HepG2 (cell line): ENCODE results near the gene MYH9. TPM values are rescaled to one million over a fixed set of nuclear protein-coding genes. Genes with fewer than 3 reads are reported as not detected.
A peak's percentile ranks its signal among the peaks of the same experiment; 100 is the strongest.

Experiments used
- AGO1 ChIP-seq: fragments of 200-400 bp; formaldehyde crosslinking; IDR thresholded peaks from 2 replicates; pipeline ENCODE4 v1.6.1; 2017; ENCODE audit warnings: mild to moderate bottlenecking, low read depth, low read length, moderate library complexity; ENCODE audit not compliant: poor library complexity, severe bottlenecking
- CBX5 ChIP-seq: sonication (generic); formaldehyde crosslinking; IDR thresholded peaks from 2 replicates; pipeline ENCODE4 v1.4.0; 2020; ENCODE audit warnings: missing genetic modification reagents, borderline replicate concordance
- ELF3 ChIP-seq: IDR thresholded peaks from 2 replicates; pipeline ENCODE4 v1.6.1; 2016; ENCODE audit warnings: missing genetic modification reagents, missing compliant biosample characterization
- FOXK2 ChIP-seq: fragments of 450-650 bp; IDR thresholded peaks from 2 replicates; pipeline ENCODE4 v1.6.1; 2016
- GTF3A ChIP-seq: sonication (generic); formaldehyde crosslinking; conservative IDR thresholded peaks from 2 replicates; pipeline ENCODE4 v1.4.0; 2020; ENCODE audit warnings: mild to moderate bottlenecking, missing genetic modification reagents
- MED1 ChIP-seq: sonication (generic); formaldehyde crosslinking; IDR thresholded peaks from 2 replicates; pipeline ENCODE4 v1.4.0; 2020; ENCODE audit warnings: missing genetic modification reagents
- MXI1 ChIP-seq: IDR thresholded peaks from 3 replicates; pipeline ENCODE4 v1.6.1; 2012; ENCODE audit warnings: low read depth, low read length, inconsistent platforms, borderline replicate concordance
- NCOA5 ChIP-seq: sonication (generic); formaldehyde crosslinking; IDR thresholded peaks from 2 replicates; pipeline ENCODE4 v1.4.0; 2020; ENCODE audit warnings: missing genetic modification reagents
- SAP130 ChIP-seq: IDR thresholded peaks from 2 replicates; pipeline ENCODE4 v1.6.1; 2016; ENCODE audit warnings: low read depth
- SKI ChIP-seq: fragments of 450-650 bp; IDR thresholded peaks from one replicate; pipeline ENCODE4 v1.6.1; 2018; ENCODE audit warnings: mild to moderate bottlenecking; ENCODE audit not compliant: partially characterized antibody
- SMARCC2 ChIP-seq: fragments of 450-650 bp; IDR thresholded peaks from 2 replicates; pipeline ENCODE4 v1.6.1; 2017; ENCODE audit warnings: antibody characterized with exemption, mild to moderate bottlenecking
- TAF1 ChIP-seq: sonication (generic); formaldehyde crosslinking; IDR thresholded peaks from 2 replicates; pipeline ENCODE4 v1.4.0; 2020; ENCODE audit warnings: missing genetic modification reagents
- TBX2 ChIP-seq: sonication (generic); formaldehyde crosslinking; IDR thresholded peaks from 2 replicates; pipeline ENCODE4 v1.5.0; 2020; ENCODE audit warnings: missing genetic modification reagents, mild to moderate bottlenecking, borderline replicate concordance
- TBX3 ChIP-seq: fragments of 450-650 bp; IDR thresholded peaks from 2 replicates; pipeline ENCODE4 v1.6.1; 2017; ENCODE audit warnings: antibody characterized with exemption, mild to moderate bottlenecking, inconsistent platforms, borderline replicate concordance
- ZFY ChIP-seq: sonication (generic); formaldehyde crosslinking; IDR thresholded peaks from 2 replicates; pipeline ENCODE4 v1.4.0; 2020; ENCODE audit warnings: missing genetic modification reagents
- ZNF136 ChIP-seq: sonication (generic); formaldehyde crosslinking; IDR thresholded peaks from 2 replicates; pipeline ENCODE4 v1.8.1; 2022; ENCODE audit warnings: low read depth, mild to moderate bottlenecking, moderate library complexity, missing genetic modification reagents
- ZNF3 ChIP-seq: IDR thresholded peaks from 2 replicates; pipeline ENCODE4 v1.7.0; 2017; ENCODE audit warnings: inconsistent platforms
- ZNF446 ChIP-seq: sonication (generic); formaldehyde crosslinking; IDR thresholded peaks from 2 replicates; pipeline ENCODE4 v1.5.0; 2020; ENCODE audit warnings: mild to moderate bottlenecking, missing genetic modification reagents
- ZNF496 ChIP-seq: sonication (generic); formaldehyde crosslinking; IDR thresholded peaks from 2 replicates; pipeline ENCODE4 v1.8.1; 2023; ENCODE audit warnings: mild to moderate bottlenecking, moderate library complexity, missing genetic modification reagents; ENCODE audit not compliant: insufficient replicate concordance
- ZNF577 ChIP-seq: sonication (generic); formaldehyde crosslinking; IDR thresholded peaks from 2 replicates; pipeline ENCODE4 v1.4.0; 2020; ENCODE audit warnings: mild to moderate bottlenecking, low read depth, missing genetic modification reagents, borderline replicate concordance
- ZNF607 ChIP-seq: sonication (generic); formaldehyde crosslinking; IDR thresholded peaks from 2 replicates; pipeline ENCODE4 v1.5.1; 2020; ENCODE audit warnings: missing genetic modification reagents, mild to moderate bottlenecking, borderline replicate concordance
- ZNF775 ChIP-seq: sonication (generic); formaldehyde crosslinking; IDR thresholded peaks from 2 replicates; pipeline ENCODE4 v1.4.0; 2020; ENCODE audit warnings: missing genetic modification reagents, mild to moderate bottlenecking, moderate library complexity, borderline replicate concordance
- polyA plus RNA-seq, 8 experiments: library from polyadenylated mRNA; depleted of rRNA in 3 of 8; stranded (reverse) in 7 of 8; unstranded in 1 of 8; fragments of >200 nt; fragmentation: Illumina TruSeq in 4 of 8; extraction: Trizol in 4 of 8; gene quantifications; 2 replicates each; pipeline versions ENCODE4 v1.2.1 to v1.2.3, GENCODE V29; 2011 to 2016; ENCODE audit warnings: low read depth in 4 of 8, missing spikeins in 1 of 8, mixed read lengths in 1 of 8; ENCODE audit not compliant: insufficient read depth in 1 of 8
- total RNA-seq, 5 experiments: library from RNA; depleted of rRNA; stranded (reverse); fragments of >200 nt; fragmentation: Illumina TruSeq; extraction: Trizol; gene quantifications; 2 replicates each; pipeline ENCODE4 v1.2.3, GENCODE V29; 2016; ENCODE audit warnings: low read depth in 1 of 5
- TF ChIP-seq, protein P1 (sequence below): sonication (generic); formaldehyde crosslinking; IDR thresholded peaks from 2 replicates; pipeline ENCODE4 v1.9.0; 2022; ENCODE audit warnings: missing genetic modification reagents, mild to moderate bottlenecking, borderline replicate concordance
- TF ChIP-seq, protein P2 (sequence below): sonication (generic); formaldehyde crosslinking; IDR thresholded peaks from 2 replicates; pipeline ENCODE4 v1.5.1; 2020; ENCODE audit warnings: mild to moderate bottlenecking, moderate library complexity, missing genetic modification reagents
- TF ChIP-seq, protein P3 (sequence below): conservative IDR thresholded peaks from 2 replicates; pipeline ENCODE4 v1.6.1; 2018; ENCODE audit warnings: missing genetic modification reagents

MYH9 gene
- total and polyA plus RNA-seq, 2 of the 13 experiments (the other 11 are each of a cell fraction or from before 2014, with no cell fraction given), result 50.7 to 98.5 TPM

DNA sequence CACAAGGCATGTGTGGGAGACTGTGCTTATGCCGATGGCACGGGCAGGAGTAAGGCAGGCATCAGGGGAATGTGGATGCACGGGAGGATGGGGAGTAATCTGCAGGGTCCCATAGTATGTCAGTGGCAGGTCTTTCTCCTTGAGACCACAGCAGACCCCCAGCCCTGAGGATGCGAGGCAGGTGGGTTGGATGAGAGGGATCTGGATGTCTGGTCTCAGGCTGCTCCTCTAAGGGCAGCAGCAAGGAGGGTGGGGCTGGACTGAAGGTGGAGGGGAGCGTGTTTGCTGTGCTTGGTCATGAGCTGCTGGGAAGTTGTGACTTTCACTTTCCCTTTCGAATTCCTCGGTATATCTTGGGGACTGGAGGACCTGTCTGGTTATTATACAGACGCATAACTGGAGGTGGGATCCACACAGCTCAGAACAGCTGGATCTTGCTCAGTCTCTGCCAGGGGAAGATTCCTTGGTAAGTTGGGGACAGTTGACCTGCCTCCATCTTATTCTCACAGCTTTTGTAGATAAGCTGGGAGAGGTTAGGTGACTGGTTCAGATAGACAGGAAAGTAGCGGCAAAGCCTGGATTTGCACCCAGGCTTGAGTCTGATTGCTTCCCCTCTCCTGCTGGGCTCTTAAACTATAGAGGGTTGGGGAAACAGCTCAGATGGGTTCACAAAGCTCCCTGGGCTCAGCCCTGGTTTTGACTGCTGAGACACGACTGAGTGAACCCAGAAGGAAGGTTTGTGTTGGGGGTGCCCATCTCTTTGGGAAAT is 134.8 kb downstream of the MYH9 start, which contains the start of gene APOL1 (continued):
- TF ChIP-seq, protein P1, sequence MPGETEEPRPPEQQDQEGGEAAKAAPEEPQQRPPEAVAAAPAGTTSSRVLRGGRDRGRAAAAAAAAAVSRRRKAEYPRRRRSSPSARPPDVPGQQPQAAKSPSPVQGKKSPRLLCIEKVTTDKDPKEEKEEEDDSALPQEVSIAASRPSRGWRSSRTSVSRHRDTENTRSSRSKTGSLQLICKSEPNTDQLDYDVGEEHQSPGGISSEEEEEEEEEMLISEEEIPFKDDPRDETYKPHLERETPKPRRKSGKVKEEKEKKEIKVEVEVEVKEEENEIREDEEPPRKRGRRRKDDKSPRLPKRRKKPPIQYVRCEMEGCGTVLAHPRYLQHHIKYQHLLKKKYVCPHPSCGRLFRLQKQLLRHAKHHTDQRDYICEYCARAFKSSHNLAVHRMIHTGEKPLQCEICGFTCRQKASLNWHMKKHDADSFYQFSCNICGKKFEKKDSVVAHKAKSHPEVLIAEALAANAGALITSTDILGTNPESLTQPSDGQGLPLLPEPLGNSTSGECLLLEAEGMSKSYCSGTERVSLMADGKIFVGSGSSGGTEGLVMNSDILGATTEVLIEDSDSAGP, result peak; percentile 26; the same call in 1 of the 2 replicates
- TF ChIP-seq TBX2 (CRISPR knock-in tag) (peak; percentile 54; the same call in 1 of the 2 replicates), SMARCC2 (no peak), GTF3A (no peak), ZNF775 (no peak; the same call in 1 of the 2 replicates), SAP130 (CRISPR knock-in tag) (peak; percentile 82), CBX5 (no peak), ZNF136 (0 out of 2 replicates have a peak, but pooled peaks have one; percentile 28), MXI1 (peak; percentile 78; the same call in 1 of the 3 replicates), ZFY (CRISPR knock-in tag) (no peak; the same call in 1 of the 2 replicates), AGO1 (no peak), MED1 (CRISPR knock-in tag) (0 out of 2 replicates have a peak, but pooled peaks have one; percentile 30), ELF3 (CRISPR knock-in tag) (peak; percentile 37; the same call in 1 of the 2 replicates), ZNF446 (CRISPR knock-in tag) (peak; percentile 37; the same call in 1 of the 2 replicates), ZNF496 (no peak), FOXK2 (no peak), TBX3 (no peak), ZNF3 (CRISPR knock-in tag) (no peak), ZNF577 (CRISPR knock-in tag) (no peak), TAF1 (CRISPR knock-in tag) (peak; percentile 42; the same call in 1 of the 2 replicates), SKI (no peak), NCOA5 (CRISPR knock-in tag) (no peak), ZNF607 (CRISPR knock-in tag) (no peak)
- TF ChIP-seq, protein P2, sequence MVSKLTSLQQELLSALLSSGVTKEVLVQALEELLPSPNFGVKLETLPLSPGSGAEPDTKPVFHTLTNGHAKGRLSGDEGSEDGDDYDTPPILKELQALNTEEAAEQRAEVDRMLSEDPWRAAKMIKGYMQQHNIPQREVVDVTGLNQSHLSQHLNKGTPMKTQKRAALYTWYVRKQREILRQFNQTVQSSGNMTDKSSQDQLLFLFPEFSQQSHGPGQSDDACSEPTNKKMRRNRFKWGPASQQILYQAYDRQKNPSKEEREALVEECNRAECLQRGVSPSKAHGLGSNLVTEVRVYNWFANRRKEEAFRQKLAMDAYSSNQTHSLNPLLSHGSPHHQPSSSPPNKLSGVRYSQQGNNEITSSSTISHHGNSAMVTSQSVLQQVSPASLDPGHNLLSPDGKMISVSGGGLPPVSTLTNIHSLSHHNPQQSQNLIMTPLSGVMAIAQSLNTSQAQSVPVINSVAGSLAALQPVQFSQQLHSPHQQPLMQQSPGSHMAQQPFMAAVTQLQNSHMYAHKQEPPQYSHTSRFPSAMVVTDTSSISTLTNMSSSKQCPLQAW (CRISPR knock-in tag), result 0 out of 2 replicates have a peak, but pooled peaks have one; percentile 21
- TF ChIP-seq, protein P3, sequence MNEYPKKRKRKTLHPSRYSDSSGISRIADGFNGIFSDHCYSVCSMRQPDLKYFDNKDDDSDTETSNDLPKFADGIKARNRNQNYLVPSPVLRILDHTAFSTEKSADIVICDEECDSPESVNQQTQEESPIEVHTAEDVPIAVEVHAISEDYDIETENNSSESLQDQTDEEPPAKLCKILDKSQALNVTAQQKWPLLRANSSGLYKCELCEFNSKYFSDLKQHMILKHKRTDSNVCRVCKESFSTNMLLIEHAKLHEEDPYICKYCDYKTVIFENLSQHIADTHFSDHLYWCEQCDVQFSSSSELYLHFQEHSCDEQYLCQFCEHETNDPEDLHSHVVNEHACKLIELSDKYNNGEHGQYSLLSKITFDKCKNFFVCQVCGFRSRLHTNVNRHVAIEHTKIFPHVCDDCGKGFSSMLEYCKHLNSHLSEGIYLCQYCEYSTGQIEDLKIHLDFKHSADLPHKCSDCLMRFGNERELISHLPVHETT (CRISPR knock-in tag), result no peak
